Measurements from ENCODE around the gene ZMIZ1. TPM values are rescaled to one million over a fixed set of nuclear protein-coding genes. Genes with fewer than 3 reads are reported as not detected.

ZMIZ1 gene
- polyA plus RNA-seq, 3 donors: 3.3 to 64.6 (median 8.9) TPM

DNA sequence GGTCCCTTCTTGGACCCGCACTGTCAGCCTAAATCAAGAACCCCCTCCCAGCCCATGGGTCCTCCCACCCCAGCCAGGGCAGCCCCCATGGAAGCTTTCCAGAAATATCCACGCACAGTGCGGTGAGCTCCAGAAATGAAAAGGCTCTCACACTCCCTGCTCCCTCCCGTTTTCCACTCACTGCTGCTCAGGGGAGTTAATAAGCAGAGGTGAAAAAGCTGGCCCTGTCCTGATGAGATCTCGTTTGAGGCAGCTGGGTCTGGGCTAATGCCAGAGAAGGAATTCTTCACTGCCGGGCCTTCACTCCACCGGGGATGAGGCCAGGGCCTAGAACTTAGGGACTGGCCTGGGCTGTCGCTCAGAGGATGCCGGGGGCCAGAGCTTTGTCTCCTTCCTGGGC, 102.2 kb downstream of the ZMIZ1 start:
- Mint-ChIP-seq H3K27ac (peak overlapping the region in 2 of 7 donors; percentile 18 to 42), H3K9me3 (no peaks in the 10 kb centered on the region), H3K4me3 (no peak overlapping the region), H3K4me1 (peaks cover 5% of the 10 kb centered on the region), H3K27me3 (ENCODE audit: low read depth in 3 of 3) (peaks cover 0 to 5% (median 2%) of the 10 kb centered on the region in 3 donors), H3K36me3 (peaks cover 67 to 86% of the 10 kb centered on the region in 2 donors)
- 90% methylated on average over 6 of the region's 9 CpGs for WGBS (ENCODE audit: insufficient coverage)
- Histone ChIP-seq H3K27ac (ENCODE audit: low read depth in 1 of 2, low read length in 2 of 2) (no peak overlapping the region), H3K4me2 (replicated peaks; ENCODE audit: extremely low read depth, low read length, poor library complexity, severe bottlenecking) (no peak overlapping the region), H4K20me1 (ENCODE audit: insufficient read depth, low read length) (peaks cover 99% of the 10 kb centered on the region), H3K4me1 (ENCODE audit: control insufficient read depth in 1 of 2, insufficient read depth in 2 of 2, low read length in 2 of 2) (no peaks in the 10 kb centered on the region), H3K4me3 (replicated peaks in 1 of 3; ENCODE audit: low read depth in 2 of 3, low read length in 3 of 3) (no peak overlapping the region), H3K79me2 (ENCODE audit: insufficient read depth, low read length) (no peaks in the 10 kb centered on the region), H2AFZ (ENCODE audit: insufficient read depth, low read depth, low read length, poor library complexity, severe bottlenecking) (no peak overlapping the region), H3K9ac (ENCODE audit: insufficient read depth, low read length, poor library complexity, severe bottlenecking) (no peak overlapping the region), H3K27me3 (ENCODE audit: control insufficient read depth in 2 of 2, insufficient read depth in 2 of 2, low read length in 2 of 2) (no peaks in the 10 kb centered on the region), H3K9me3 (replicated peaks in 1 of 2; ENCODE audit: control insufficient read depth in 1 of 2, insufficient read depth in 1 of 2, low read length in 2 of 2) (no peaks in the 10 kb centered on the region), H3K36me3 (replicated peaks in 1 of 2; ENCODE audit: control insufficient read depth in 1 of 2, insufficient read depth in 2 of 2, low read length in 2 of 2) (peaks cover 59 to 98% of the 10 kb centered on the region in 2 donors)
- intact Hi-C loops (cut with micrococcal nuclease): no loop called here
- TF ChIP-seq, protein P1, sequence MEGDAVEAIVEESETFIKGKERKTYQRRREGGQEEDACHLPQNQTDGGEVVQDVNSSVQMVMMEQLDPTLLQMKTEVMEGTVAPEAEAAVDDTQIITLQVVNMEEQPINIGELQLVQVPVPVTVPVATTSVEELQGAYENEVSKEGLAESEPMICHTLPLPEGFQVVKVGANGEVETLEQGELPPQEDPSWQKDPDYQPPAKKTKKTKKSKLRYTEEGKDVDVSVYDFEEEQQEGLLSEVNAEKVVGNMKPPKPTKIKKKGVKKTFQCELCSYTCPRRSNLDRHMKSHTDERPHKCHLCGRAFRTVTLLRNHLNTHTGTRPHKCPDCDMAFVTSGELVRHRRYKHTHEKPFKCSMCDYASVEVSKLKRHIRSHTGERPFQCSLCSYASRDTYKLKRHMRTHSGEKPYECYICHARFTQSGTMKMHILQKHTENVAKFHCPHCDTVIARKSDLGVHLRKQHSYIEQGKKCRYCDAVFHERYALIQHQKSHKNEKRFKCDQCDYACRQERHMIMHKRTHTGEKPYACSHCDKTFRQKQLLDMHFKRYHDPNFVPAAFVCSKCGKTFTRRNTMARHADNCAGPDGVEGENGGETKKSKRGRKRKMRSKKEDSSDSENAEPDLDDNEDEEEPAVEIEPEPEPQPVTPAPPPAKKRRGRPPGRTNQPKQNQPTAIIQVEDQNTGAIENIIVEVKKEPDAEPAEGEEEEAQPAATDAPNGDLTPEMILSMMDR (IDR thresholded peaks at IDR 0.05): no peak
- no peak for DNase-seq

- Histone ChIP-seq H3K9ac (ENCODE audit: insufficient read depth, low read length, poor library complexity, severe bottlenecking) (no peak overlapping the region), H4K20me1 (ENCODE audit: insufficient read depth, low read length) (peaks cover 99% of the 10 kb centered on the region), H3K4me2 (replicated peaks; ENCODE audit: extremely low read depth, low read length, poor library complexity, severe bottlenecking) (no peak overlapping the region), H3K4me1 (ENCODE audit: control insufficient read depth in 1 of 2, insufficient read depth in 2 of 2, low read length in 2 of 2) (no peaks in the 10 kb centered on the region), H3K27ac (ENCODE audit: low read depth in 1 of 2, low read length in 2 of 2) (no peak overlapping the region), H3K79me2 (ENCODE audit: insufficient read depth, low read length) (no peaks in the 10 kb centered on the region), H2AFZ (ENCODE audit: insufficient read depth, low read depth, low read length, poor library complexity, severe bottlenecking) (no peak overlapping the region), H3K9me3 (replicated peaks in 1 of 2; ENCODE audit: control insufficient read depth in 1 of 2, insufficient read depth in 1 of 2, low read length in 2 of 2) (no peaks in the 10 kb centered on the region), H3K4me3 (replicated peaks in 1 of 3; ENCODE audit: low read depth in 2 of 3, low read length in 3 of 3) (no peak overlapping the region), H3K36me3 (replicated peaks in 1 of 2; ENCODE audit: control insufficient read depth in 1 of 2, insufficient read depth in 2 of 2, low read length in 2 of 2) (peaks cover 54 to 98% of the 10 kb centered on the region in 2 donors), H3K27me3 (ENCODE audit: control insufficient read depth in 2 of 2, insufficient read depth in 2 of 2, low read length in 2 of 2) (no peaks in the 10 kb centered on the region)
- Mint-ChIP-seq H3K36me3 (peaks cover 66 to 86% of the 10 kb centered on the region in 2 donors), H3K27ac (peak overlapping the region in 2 of 7 donors; percentile 47 to 48), H3K9me3 (no peaks in the 10 kb centered on the region), H3K4me1 (peaks cover 5% of the 10 kb centered on the region), H3K27me3 (ENCODE audit: low read depth in 3 of 3) (peaks cover 0 to 5% (median 2%) of the 10 kb centered on the region in 3 donors), H3K4me3 (no peak overlapping the region)
- intact Hi-C loops (cut with micrococcal nuclease): no loop called here
- 97% methylated on average over 5 of the region's 5 CpGs for WGBS (ENCODE audit: insufficient coverage)
- TF ChIP-seq, protein P1 (IDR thresholded peaks at IDR 0.05): no peak
- DNase-seq: no peak
These were observed 102.7 kb downstream of the ZMIZ1 start for GRCh38 chr10:79171504-79171903.
